ENCODE data around the gene SWAP70.
A peak's percentile ranks its signal among the peaks of the same experiment; 100 is the strongest.

Gene SWAP70

GRCh38 chr11:9664276-9665171 lies 647 bp downstream of the SWAP70 start:
- no peak for TF ChIP-seq ZNF8 (CRISPR knock-in tag; IDR thresholded peaks at IDR 0.05)
- ATAC-seq = peak; percentile 79

GRCh38 chr11:9665749-9666148 lies 1.9 kb downstream of the SWAP70 start:
- ATAC-seq = no peak
- TF ChIP-seq GLIS3 (CRISPR knock-in tag; IDR thresholded peaks at IDR 0.05) (no peak), CREB5 (CRISPR knock-in tag; IDR thresholded peaks at IDR 0.05; ENCODE audit: low read depth) (no peak)

GRCh38 chr11:9669954-9670353 lies 6.1 kb downstream of the SWAP70 start:
- ATAC-seq = no peak
- TF ChIP-seq ZC3H10 (CRISPR knock-in tag; IDR thresholded peaks at IDR 0.05) = no peak
- no peak for TF ChIP-seq ZNF70 (CRISPR knock-in tag; IDR thresholded peaks at IDR 0.05)
- no peak for TF ChIP-seq RARB (CRISPR knock-in tag; IDR thresholded peaks at IDR 0.05)
- TF ChIP-seq ARNTL (CRISPR knock-in tag; IDR thresholded peaks at IDR 0.05; ENCODE audit: borderline replicate concordance, low read depth) = no peak
- TF ChIP-seq CSDC2 (CRISPR knock-in tag; IDR thresholded peaks at IDR 0.05) = no peak
- no peak for TF ChIP-seq TSHZ2 (CRISPR knock-in tag; IDR thresholded peaks at IDR 0.05)
- no peak for TF ChIP-seq BACH2 (CRISPR knock-in tag; IDR thresholded peaks at IDR 0.05; ENCODE audit: borderline replicate concordance)
- TF ChIP-seq GLIS3 (CRISPR knock-in tag; IDR thresholded peaks at IDR 0.05) = no peak

- no peak for ATAC-seq
- TF ChIP-seq TSHZ2 (CRISPR knock-in tag; IDR thresholded peaks at IDR 0.05) = no peak
- TF ChIP-seq CSRNP3 (CRISPR knock-in tag; IDR thresholded peaks at IDR 0.05) = no peak
- no peak for TF ChIP-seq ZFP3 (CRISPR knock-in tag; IDR thresholded peaks at IDR 0.05)
- no peak for TF ChIP-seq ZNF70 (CRISPR knock-in tag; IDR thresholded peaks at IDR 0.05)
- no peak for TF ChIP-seq SNAI2 (CRISPR knock-in tag; IDR thresholded peaks at IDR 0.05)
- no peak for TF ChIP-seq ESRRG (CRISPR knock-in tag; IDR thresholded peaks at IDR 0.05)
- no peak for TF ChIP-seq OSR1 (CRISPR knock-in tag; IDR thresholded peaks at IDR 0.05)
- TF ChIP-seq ZNF8 (CRISPR knock-in tag; IDR thresholded peaks at IDR 0.05) = no peak
- TF ChIP-seq PPARA (CRISPR knock-in tag; IDR thresholded peaks at IDR 0.05; ENCODE audit: borderline replicate concordance) = no peak
- no peak for TF ChIP-seq BACH2 (CRISPR knock-in tag; IDR thresholded peaks at IDR 0.05; ENCODE audit: borderline replicate concordance)
- TF ChIP-seq ZC3H10 (CRISPR knock-in tag; IDR thresholded peaks at IDR 0.05) = no peak
- TF ChIP-seq GLIS3 (CRISPR knock-in tag; IDR thresholded peaks at IDR 0.05) = no peak
- TF ChIP-seq TCF4 (CRISPR knock-in tag; IDR thresholded peaks at IDR 0.05; ENCODE audit: borderline replicate concordance) = no peak
- no peak for TF ChIP-seq ISL1 (CRISPR knock-in tag; IDR thresholded peaks at IDR 0.05)
- TF ChIP-seq ARNTL (CRISPR knock-in tag; IDR thresholded peaks at IDR 0.05; ENCODE audit: borderline replicate concordance, low read depth) = no peak
- no peak for TF ChIP-seq POU6F1 (CRISPR knock-in tag; IDR thresholded peaks at IDR 0.05; ENCODE audit: borderline replicate concordance, low read depth)
- TF ChIP-seq PATZ1 (CRISPR knock-in tag; IDR thresholded peaks at IDR 0.05; ENCODE audit: borderline replicate concordance) = no peak
- no peak for TF ChIP-seq CREB5 (CRISPR knock-in tag; IDR thresholded peaks at IDR 0.05; ENCODE audit: low read depth)
Observed at GRCh38 chr11:9672288-9672916, 8.5 kb downstream of the SWAP70 start.
